Thyroid gland (tissue), 4 donors: ENCODE results near the gene P2RY10. TPM values are rescaled to one million over a fixed set of nuclear protein-coding genes. Genes with fewer than 3 reads are reported as not detected.
"Not testable (repeated sequence)": the region's sequence is repeated elsewhere in the genome, so short reads cannot be mapped to it uniquely, and the experiment has no call there.

Source experiments
- DNase-seq, 2 donors: peaks; one replicate each; pipeline ENCODE4 v3.0.0-alpha.2; 2019
- H3K27ac ChIP-seq, 3 donors: fragments of 200-600 bp; sonication (generic); 1 replicate in 2 of 3; 2 replicates in 1 of 3; pipeline ENCODE4 v1.5.1; 2016 to 2019; ENCODE audit warnings: mild to moderate bottlenecking in 1 of 3, moderate library complexity in 1 of 3
- H3K27me3 ChIP-seq: fragments of 200-600 bp; sonication (generic); one replicate; pipeline ENCODE4 v1.5.1; 2019
- H3K36me3 ChIP-seq, 2 donors: fragments of 200-600 bp; sonication (generic); one replicate each; pipeline ENCODE4 v1.5.1; 2016 to 2019
- H3K4me1 ChIP-seq, 2 donors: fragments of 200-600 bp; sonication (generic); one replicate each; pipeline ENCODE4 v1.5.1; 2017 to 2019
- H3K4me3 ChIP-seq, 3 donors: fragments of 200-600 bp; sonication (generic); replicated peaks in 1 of 3; 1 replicate in 2 of 3; 2 replicates in 1 of 3; pipeline ENCODE4 v1.5.1; 2016; ENCODE audit warnings: mild to moderate bottlenecking in 1 of 3
- H3K9me3 ChIP-seq: fragments of 200-600 bp; sonication (generic); one replicate; pipeline ENCODE4 v1.5.1; 2017
- POLR2A ChIP-seq, 2 donors: fragments of 450-650 bp; IDR thresholded peaks; one replicate each; pipeline ENCODE4 v1.6.1; 2017; ENCODE audit warnings: antibody characterized with exemption in 2 of 2, mild to moderate bottlenecking in 2 of 2, moderate library complexity in 1 of 2
- WGBS, 2 donors: methylation state at CpG; one replicate each; pipeline ENCODE4 v1.1.5; 2017; 5-methylcytosine and 5-hydroxymethylcytosine counted together
- intact Hi-C: fragments of 100-400 bp; cut with DNase I; formaldehyde crosslinking; loops from one replicate; pipeline ENCODE4 v1.15.1; 2023
- microRNA-seq: library from miRNA; unstranded; fragments of <30 nt; microRNA quantifications from one replicate; pipeline ENCODE4, GENCODE V29; 2016
- total RNA-seq, 4 donors: library from RNA; depleted of rRNA; stranded (reverse); fragments of >200 nt; gene quantifications; one replicate each; pipeline ENCODE4 v1.2.3, GENCODE V29; 2016
- TF ChIP-seq, protein P1 (sequence below), 6 experiments: fragments of 200-600 bp in 3 of 6; fragments of 450-650 bp in 3 of 6; sonication (generic) in 3 of 6; IDR thresholded peaks; one replicate each; pipeline ENCODE4 v1.5.1; 2016 to 2019; ENCODE audit warnings: antibody characterized with exemption in 6 of 6, mild to moderate bottlenecking in 2 of 6, inconsistent platforms in 1 of 6, moderate library complexity in 1 of 6

Gene P2RY10
- total RNA-seq, 4 donors from 2014 or later, result 0.22 to 1.1 (median 0.78) TPM; not detected in 1

DNA sequence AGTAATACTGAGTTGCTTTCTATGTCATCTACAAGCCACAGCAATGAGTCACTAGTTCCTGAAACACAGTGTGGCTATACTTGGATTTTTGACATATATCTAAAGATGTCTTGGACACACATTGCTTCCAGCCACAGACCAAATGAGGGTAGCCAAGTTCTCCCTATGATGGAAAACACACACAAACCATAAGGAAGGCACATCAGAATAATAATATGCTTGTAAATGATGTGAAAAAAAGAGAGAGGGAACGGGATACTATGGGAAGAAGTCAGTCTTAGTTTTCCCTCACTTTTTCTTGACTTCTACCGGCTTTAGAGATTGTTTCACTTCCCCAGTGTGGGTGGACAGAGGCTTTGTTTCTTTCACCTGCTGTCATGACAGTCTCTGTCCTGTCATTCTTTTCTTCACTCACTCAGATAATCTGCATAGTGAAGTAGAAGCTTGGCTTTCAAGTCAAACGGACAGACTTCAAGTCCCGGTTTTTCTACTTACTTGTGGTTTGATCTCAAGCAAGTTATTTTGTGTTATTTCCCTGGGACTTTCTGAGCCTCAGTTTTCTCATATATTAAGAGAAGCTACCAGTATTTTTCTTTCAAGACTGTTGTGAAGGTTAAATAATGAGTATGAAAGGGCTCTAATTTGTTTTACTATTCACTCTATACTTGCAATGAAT, 34.7 kb downstream of the P2RY10 start:
- WGBS, 2 donors, result 56 to 59% methylated on average over 4 of the region's 4 CpGs
- intact Hi-C loops, result no loop called here

DNA sequence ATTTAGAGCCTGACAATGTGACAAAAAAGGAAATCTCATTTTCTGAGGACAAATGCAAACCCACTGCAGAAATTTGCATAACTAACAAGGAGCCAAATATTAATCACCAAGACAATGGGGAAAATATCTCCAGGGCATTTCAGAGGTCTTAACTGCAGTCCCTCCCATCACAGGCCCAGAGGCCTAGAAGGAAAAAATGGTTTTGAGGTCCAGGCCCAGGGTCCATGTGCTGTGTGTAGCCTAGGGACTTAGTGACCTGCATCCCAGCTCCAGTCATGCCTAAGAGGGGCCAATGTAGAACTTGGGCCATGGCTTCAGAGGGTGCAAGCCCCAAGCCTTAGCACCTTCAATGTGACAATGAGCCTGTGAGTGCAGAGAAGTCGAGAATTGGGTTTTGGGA, 44.2 kb downstream of the P2RY10 start:
- H3K36me3 ChIP-seq, result no peaks in the 10 kb centered on the region
- no peaks in the 10 kb centered on the region for H3K4me1 ChIP-seq
- no peaks in the 10 kb centered on the region for H3K9me3 ChIP-seq
- no peak overlapping the region for H3K27ac ChIP-seq
- no peak for DNase-seq
- intact Hi-C loops, result no loop called here
- no peak for TF ChIP-seq POLR2A (IDR thresholded peaks at IDR 0.05)
- no peaks in the 10 kb centered on the region for H3K27me3 ChIP-seq
- WGBS, 2 donors, result 40% methylated on average over 1 of the region's 1 CpG
- H3K4me3 ChIP-seq, result no peak overlapping the region

More for the DNA sequence above, 34.7 kb downstream of the P2RY10 start:
- no peak overlapping the region for H3K27ac ChIP-seq
- no peaks in the 10 kb centered on the region for H3K4me1 ChIP-seq
- no peak for DNase-seq
- H3K36me3 ChIP-seq, result no peaks in the 10 kb centered on the region
- H3K9me3 ChIP-seq, result no peaks in the 10 kb centered on the region
- H3K27me3 ChIP-seq, result no peaks in the 10 kb centered on the region
- no peak for TF ChIP-seq POLR2A (IDR thresholded peaks at IDR 0.05)
- TF ChIP-seq, protein P1, sequence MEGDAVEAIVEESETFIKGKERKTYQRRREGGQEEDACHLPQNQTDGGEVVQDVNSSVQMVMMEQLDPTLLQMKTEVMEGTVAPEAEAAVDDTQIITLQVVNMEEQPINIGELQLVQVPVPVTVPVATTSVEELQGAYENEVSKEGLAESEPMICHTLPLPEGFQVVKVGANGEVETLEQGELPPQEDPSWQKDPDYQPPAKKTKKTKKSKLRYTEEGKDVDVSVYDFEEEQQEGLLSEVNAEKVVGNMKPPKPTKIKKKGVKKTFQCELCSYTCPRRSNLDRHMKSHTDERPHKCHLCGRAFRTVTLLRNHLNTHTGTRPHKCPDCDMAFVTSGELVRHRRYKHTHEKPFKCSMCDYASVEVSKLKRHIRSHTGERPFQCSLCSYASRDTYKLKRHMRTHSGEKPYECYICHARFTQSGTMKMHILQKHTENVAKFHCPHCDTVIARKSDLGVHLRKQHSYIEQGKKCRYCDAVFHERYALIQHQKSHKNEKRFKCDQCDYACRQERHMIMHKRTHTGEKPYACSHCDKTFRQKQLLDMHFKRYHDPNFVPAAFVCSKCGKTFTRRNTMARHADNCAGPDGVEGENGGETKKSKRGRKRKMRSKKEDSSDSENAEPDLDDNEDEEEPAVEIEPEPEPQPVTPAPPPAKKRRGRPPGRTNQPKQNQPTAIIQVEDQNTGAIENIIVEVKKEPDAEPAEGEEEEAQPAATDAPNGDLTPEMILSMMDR (IDR thresholded peaks at IDR 0.05), result no peak
- H3K4me3 ChIP-seq, result no peak overlapping the region

DNA sequence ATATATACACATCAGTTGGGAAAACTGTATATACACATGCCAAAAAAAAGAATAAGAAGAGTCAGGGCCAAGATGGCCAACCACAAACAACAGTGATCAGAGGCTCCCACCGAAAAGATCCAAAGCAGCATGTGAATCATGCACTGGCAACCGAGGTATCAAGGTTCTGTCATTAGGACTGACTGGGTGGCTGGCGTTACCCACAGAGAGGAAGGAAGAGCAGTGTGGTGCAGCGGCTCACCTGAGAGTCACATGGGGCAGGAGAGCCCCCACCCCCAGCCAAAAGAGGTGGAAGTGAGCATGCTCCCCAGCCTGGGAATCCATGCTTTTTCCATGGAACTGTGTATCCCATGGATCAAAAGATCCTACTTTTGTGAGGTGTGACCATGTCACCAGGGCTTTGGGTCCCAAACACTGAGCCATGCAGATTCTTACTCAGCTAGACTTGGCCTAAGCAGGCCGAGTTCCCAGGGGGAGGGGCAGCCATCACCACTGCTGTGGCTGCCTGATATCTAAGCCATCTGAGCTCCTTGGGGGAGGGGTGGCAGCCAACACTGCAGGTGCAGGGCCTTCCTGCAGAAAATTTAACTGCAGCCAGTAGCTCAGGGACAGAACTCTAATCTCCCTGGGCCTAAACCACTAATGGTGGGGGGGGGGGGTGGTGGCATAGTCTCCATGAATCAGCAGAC, 52.8 kb downstream of the P2RY10 start:
- H3K27ac ChIP-seq, result no peak overlapping the region
- DNase-seq, result no peak
- no peaks in the 10 kb centered on the region for H3K4me1 ChIP-seq
- no peaks in the 10 kb centered on the region for H3K27me3 ChIP-seq
- no peak overlapping the region for H3K4me3 ChIP-seq
- 74 to 77% methylated on average over 2 to 4 of the region's 5 CpGs for WGBS, 2 donors
- no peak for TF ChIP-seq POLR2A (IDR thresholded peaks at IDR 0.05)
- TF ChIP-seq, protein P1 (IDR thresholded peaks at IDR 0.05), result no peak
- no peaks in the 10 kb centered on the region for H3K36me3 ChIP-seq
- no peaks in the 10 kb centered on the region for H3K9me3 ChIP-seq
- intact Hi-C loops, result no loop called here

DNA sequence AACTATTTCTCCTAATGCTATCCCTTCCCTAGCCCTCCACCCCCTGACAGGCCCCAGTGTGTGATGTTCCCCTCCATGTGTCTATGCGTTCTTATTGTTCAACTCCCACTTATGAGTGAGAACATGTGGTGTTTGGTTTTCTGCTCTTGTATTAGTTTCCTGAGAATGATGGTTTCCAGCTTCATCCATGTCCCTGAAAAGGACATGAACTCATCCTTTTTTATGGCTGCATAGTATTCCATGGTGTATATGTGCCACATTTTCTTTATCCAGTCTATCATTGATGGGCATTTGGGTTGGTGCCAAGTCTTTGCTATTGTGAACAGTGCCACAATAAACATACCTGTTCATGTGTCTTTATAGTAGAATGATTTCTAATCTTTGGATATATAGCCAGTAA, 62.3 kb downstream of the P2RY10 start:
- H3K4me1 ChIP-seq, H3K4me3 ChIP-seq, H3K36me3 ChIP-seq, H3K27me3 ChIP-seq, H3K27ac ChIP-seq, intact Hi-C loops, H3K9me3 ChIP-seq, DNase-seq: not testable (repeated sequence)
- 88 to 100% methylated on average over 1 of the region's 1 CpG for WGBS, 2 donors

Small RNAs within 50 kb of the gene (microRNA-seq; reads per million reads assigned to microRNA genes)
- gene MIR4328, result not detected

Other genes with a start within 250 kb of the P2RY10 start
- gene LPAR4, start 197.7 kb upstream of the P2RY10 start, total RNA-seq, result 1 to 10 TPM in 1 of 4 donors, not detected in 3; 2.0 TPM
- gene GPR174, start 199.3 kb downstream of the P2RY10 start, total RNA-seq, result 1 to 10 TPM in 1 of 4 donors, under 1 TPM in 3; 0.22 to 2.3 (median 0.65) TPM